Esophagus squamous epithelium (tissue), 4 donors: ENCODE measurements around the gene VARS2.
A peak's percentile ranks its signal among the peaks of the same experiment; 100 is the strongest.

ENCODE experiments used
- CTCF ChIP-seq, 6 experiments: fragments of 450-650 bp in 4 of 6; fragments of 200-600 bp in 2 of 6; sonication (generic) in 2 of 6; IDR thresholded peaks; one replicate each; pipeline ENCODE4 v1.5.1; 2016 to 2019; ENCODE audit warnings: antibody characterized with exemption in 6 of 6, mild to moderate bottlenecking in 4 of 6, moderate library complexity in 4 of 6
- POLR2A ChIP-seq, 4 donors: fragments of 450-650 bp; IDR thresholded peaks; one replicate each; pipeline ENCODE4 v1.6.1; 2017; ENCODE audit warnings: antibody characterized with exemption in 4 of 4, mild to moderate bottlenecking in 4 of 4, moderate library complexity in 3 of 4

DNA sequence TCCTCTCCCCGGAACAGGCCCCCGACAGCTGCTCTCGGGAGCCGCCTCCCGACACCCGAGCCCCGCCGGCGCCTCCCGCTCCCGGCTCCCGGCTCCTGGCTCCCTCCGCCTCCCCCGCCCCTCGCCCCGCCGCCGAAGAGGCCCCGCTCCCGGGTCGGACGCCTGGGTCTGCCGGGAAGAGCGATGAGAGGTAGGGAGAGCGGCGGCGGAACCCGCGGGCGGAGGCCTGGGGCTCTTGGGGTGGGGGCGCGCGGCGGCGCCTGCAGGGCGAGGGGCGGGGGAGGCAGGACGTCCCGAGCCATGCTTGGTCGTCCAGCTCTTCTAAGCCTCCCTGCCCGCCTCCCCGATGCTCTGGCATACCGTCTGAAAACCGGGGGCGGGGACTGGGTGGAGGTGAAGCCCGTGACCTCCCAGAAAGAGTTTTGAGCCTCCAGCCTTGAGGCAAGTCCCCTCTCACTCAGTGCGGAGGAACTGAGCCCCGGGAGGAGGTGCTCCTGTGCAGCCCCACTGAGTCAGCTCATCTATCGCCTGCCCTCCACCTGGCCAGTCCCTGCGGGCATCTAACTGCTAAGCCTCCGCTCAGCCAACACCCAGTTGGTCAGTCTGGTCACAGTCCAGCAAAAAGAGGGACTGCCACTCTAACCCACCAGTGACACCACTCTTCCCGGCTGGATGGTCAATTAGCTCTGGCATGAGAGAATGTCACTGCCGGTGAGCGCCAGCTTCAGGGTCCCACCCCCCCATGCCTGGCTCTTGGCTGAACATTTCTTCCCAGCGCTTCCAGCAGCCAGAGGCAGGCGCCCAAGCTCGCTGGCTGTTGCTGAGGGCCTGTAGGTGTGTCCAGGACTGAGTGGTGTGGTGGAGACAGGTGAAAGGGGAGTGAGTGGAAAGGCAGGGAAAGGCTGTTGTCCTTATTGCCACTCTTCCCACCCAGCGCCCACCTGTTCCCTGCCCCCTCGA is 29.2 kb upstream of the VARS2 start:
- no peak for TF ChIP-seq CTCF (IDR thresholded peaks at IDR 0.05)
- TF ChIP-seq POLR2A (IDR thresholded peaks at IDR 0.05) = peak in 1 of 4 donors; percentile 28
